Left lung (tissue), 10 donors: ENCODE measurements around the gene AXIN1. TPM values are rescaled to one million over a fixed set of nuclear protein-coding genes. Genes with fewer than 3 reads are reported as not detected.
"Not testable (repeated sequence)": the region's sequence is repeated elsewhere in the genome, so short reads cannot be mapped to it uniquely, and the experiment has no call there.

Source experiments
- ATAC-seq: fragments of 200-7000 bp; cut with Tn5 transposase; one replicate; pipeline ENCODE4 v1.9.1; 2020; ENCODE audit warnings: moderate library complexity
- DNase-seq, 4 donors: peaks; one replicate each; pipeline ENCODE4 v3.0.0-alpha.2; 2013 to 2020
- H3K27ac ChIP-seq, 2 donors: fragments of 200-600 bp; sonication (generic) in 1 of 2; one replicate each; pipeline versions ENCODE4 v1.5.0 to v1.8.0; 2020 to 2021
- H3K27me3 ChIP-seq, 2 donors: fragments of 200-600 bp; sonication (generic) in 1 of 2; one replicate each; pipeline versions ENCODE4 v1.5.0 to v1.8.0; 2020 to 2021
- H3K36me3 ChIP-seq, 2 donors: fragments of 200-600 bp; sonication (generic) in 1 of 2; one replicate each; pipeline versions ENCODE4 v1.5.0 to v1.8.0; 2020 to 2021
- H3K4me1 ChIP-seq, 2 donors: fragments of 200-600 bp; one replicate each; pipeline ENCODE4 v1.8.0; 2021
- H3K4me3 ChIP-seq, 2 donors: fragments of 200-600 bp; sonication (generic) in 1 of 2; one replicate each; pipeline versions ENCODE4 v1.5.0 to v1.8.0; 2020 to 2021; ENCODE audit warnings: mild to moderate bottlenecking in 1 of 2
- H3K9me3 ChIP-seq, 2 donors: fragments of 200-600 bp; sonication (generic) in 1 of 2; one replicate each; pipeline versions ENCODE4 v1.5.0 to v1.8.0; 2020 to 2021
- intact Hi-C, 2 donors: fragments of 100-400 bp; cut with DNase I; formaldehyde crosslinking; loops; one replicate each; pipeline versions ENCODE4 v1.11.2 to v1.14.2; 2022
- polyA plus RNA-seq, 6 donors: library from polyadenylated mRNA; unstranded; fragments of 120-200 nt; gene quantifications; one replicate each; pipeline ENCODE4 v1.2.1, GENCODE V29; 2013; ENCODE audit not compliant: insufficient read length in 6 of 6
- total RNA-seq, 2 donors: library from RNA; stranded (reverse); fragmentation: NEBNext Ultra II Directional; extraction: Animal tissue kit (Norgen Biotek cat#: 25700); gene quantifications; one replicate each; pipeline ENCODE4 v1.2.1, GENCODE V29; 2021
- TF ChIP-seq, protein P1 (sequence below), 2 donors: fragments of 200-600 bp; sonication (generic) in 1 of 2; IDR thresholded peaks; one replicate each; pipeline versions ENCODE4 v1.5.0 to v1.8.0; 2021; ENCODE audit warnings: antibody characterized with exemption in 2 of 2
- donor health status: DM: no; HTN: yes; CAD: no.
- donor health status: DM: no; HTN: no; CAD: no.

AXIN1 gene
- total and polyA plus RNA-seq, 8 donors = 14.0 to 23.4 (median 18.0) TPM

DNA sequence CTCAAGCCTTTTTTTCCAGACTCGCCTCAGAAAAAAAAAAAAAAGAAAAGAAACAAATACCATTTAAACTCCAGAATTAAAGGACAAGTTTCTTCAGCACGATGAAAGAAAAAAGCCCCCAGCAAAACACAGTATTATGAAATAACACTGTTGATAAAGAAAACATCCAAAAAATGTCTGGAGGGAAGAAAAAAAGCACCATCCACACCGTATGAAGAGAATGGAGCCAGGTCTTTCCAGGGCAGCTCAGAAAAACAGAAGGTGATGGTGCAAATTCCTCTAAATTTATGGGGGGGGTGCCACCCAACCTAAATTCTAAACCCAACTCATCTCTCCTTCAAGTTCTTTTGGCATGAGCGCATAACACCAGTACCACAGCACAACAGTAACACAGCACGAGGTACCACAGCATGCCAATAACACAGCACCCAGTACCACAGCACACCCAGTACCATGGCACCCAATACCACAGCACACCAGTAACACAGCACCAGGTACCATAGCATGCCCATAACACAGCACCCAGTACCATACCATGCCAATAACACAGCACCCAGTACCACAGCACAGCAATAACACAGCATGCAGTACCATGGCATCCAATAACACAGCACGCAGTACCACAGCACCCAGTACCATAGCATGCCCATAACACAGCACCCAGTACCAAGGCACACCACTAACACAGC lies 19.0 kb downstream of the AXIN1 start:
- no peaks in the 10 kb centered on the region for H3K9me3 ChIP-seq
- no peak for DNase-seq
- peaks cover 0 to 47% of the 10 kb centered on the region in 2 donors for H3K4me1 ChIP-seq
- H3K27ac ChIP-seq = no peak overlapping the region
- no peaks in the 10 kb centered on the region for H3K36me3 ChIP-seq
- intact Hi-C loops = no loop called here
- no peak for ATAC-seq
- no peaks in the 10 kb centered on the region for H3K27me3 ChIP-seq
- no peak overlapping the region for H3K4me3 ChIP-seq
- TF ChIP-seq, protein P1, sequence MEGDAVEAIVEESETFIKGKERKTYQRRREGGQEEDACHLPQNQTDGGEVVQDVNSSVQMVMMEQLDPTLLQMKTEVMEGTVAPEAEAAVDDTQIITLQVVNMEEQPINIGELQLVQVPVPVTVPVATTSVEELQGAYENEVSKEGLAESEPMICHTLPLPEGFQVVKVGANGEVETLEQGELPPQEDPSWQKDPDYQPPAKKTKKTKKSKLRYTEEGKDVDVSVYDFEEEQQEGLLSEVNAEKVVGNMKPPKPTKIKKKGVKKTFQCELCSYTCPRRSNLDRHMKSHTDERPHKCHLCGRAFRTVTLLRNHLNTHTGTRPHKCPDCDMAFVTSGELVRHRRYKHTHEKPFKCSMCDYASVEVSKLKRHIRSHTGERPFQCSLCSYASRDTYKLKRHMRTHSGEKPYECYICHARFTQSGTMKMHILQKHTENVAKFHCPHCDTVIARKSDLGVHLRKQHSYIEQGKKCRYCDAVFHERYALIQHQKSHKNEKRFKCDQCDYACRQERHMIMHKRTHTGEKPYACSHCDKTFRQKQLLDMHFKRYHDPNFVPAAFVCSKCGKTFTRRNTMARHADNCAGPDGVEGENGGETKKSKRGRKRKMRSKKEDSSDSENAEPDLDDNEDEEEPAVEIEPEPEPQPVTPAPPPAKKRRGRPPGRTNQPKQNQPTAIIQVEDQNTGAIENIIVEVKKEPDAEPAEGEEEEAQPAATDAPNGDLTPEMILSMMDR (IDR thresholded peaks at IDR 0.05) = no peak

DNA sequence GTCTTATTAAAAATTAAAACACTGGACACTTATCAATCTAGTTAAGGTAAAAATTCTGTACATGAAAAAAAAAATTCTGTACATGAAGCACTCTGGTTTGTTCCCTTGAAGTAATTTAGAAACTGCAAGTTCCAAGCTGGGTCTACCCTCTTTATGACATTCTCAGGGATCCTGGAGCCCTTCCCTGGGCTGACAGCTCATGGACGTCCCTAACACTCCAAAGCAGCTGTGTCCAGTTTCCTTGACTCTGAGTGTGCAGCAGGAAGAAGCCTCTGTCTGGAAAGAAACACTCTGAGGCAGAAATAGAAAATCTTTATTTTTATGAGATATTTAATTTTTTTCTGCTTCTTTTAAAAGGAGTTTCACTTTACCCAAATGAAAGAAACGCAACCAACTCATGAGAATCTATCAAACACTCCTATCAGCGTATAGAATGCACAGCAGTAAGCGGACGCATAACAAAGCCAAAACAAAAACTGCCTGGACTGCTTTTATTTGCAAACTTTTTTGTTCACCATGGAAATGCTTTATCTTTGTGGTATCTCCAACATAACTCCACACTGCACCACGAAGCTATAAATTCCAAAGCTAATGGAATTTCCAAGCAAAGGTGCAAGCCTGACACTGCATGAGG lies 21.2 kb downstream of the AXIN1 start:
- Histone ChIP-seq H3K27ac (peak overlapping the region in 1 of 2 donors; percentile 28), H3K4me1 (peaks cover 19 to 47% of the 10 kb centered on the region in 2 donors)
- intact Hi-C loops, H3K27me3 ChIP-seq, H3K36me3 ChIP-seq, H3K4me3 ChIP-seq, H3K9me3 ChIP-seq, ATAC-seq: not testable (repeated sequence)
- peak in 2 of 4 donors; percentile 81 to 89 for DNase-seq

DNA sequence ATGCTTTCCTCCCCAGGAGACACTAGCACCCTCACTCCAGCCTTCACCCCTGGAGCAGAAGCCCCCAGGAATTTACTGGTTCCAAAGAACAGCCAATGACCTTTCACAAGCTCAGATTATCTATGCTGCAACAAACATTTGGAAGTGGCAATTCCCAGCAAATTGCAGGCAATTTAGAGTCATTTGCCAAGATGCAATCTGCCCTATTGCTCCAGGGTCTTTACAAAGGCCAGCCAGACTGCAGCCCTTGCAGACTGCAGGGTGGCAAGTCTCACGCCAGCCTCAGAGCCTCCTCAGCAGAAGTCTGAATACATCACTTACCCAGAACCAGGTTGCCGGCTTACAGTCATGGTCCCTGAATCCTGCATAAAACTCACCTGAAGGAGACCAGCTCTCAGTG lies 21.8 kb downstream of the AXIN1 start:
- intact Hi-C loops = no loop called here
- H3K36me3 ChIP-seq = no peaks in the 10 kb centered on the region
- no peak for ATAC-seq
- TF ChIP-seq, protein P1 (IDR thresholded peaks at IDR 0.05) = no peak
- peaks cover 19 to 47% of the 10 kb centered on the region in 2 donors for H3K4me1 ChIP-seq
- H3K4me3 ChIP-seq = no peak overlapping the region
- DNase-seq = peak in 2 of 4 donors; percentile 3 to 30
- no peaks in the 10 kb centered on the region for H3K27me3 ChIP-seq
- H3K9me3 ChIP-seq = no peaks in the 10 kb centered on the region
- H3K27ac ChIP-seq = no peak overlapping the region

DNA sequence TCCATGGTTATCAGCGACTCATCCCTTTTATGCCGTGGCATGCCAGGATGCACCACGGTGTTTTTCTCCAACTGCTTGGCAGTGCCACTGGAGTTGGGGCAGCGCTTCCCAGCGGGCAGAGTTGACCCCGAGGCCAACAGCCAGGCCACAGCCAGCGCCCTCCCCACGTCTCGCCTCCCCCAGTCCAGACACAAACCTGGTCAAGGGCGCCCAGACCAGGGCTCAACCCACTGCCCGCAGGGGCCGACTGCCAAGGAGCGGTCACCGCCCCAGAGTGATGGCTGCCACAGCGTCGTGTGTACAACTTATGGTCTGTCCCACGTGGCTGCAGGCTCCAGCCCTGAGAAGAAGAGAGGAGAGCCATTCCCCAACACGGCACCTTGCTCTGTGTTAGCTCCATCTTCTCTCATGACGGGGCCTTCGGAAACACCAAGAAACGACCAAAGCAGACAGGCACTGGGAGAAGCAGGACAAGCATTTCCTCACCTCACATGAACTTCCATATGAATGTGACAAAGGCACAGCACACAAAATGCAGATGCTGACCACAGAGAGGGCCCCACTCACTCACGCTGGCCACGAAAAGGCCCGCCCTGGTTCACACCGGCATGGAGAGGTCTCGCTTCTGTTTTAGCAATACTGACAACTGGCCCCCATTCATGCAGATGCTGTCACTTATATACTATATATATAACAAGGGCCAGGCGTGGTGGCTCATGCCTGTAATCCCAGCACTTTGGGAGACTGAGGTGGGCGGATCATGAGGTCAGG lies 27.0 kb downstream of the AXIN1 start:
- intact Hi-C loops = no loop called here
- peak in 1 of 4 donors; percentile 80 for DNase-seq
- no peaks in the 10 kb centered on the region for H3K27me3 ChIP-seq
- H3K4me1 ChIP-seq = peaks cover 19 to 52% of the 10 kb centered on the region in 2 donors
- no peaks in the 10 kb centered on the region for H3K36me3 ChIP-seq
- no peak for ATAC-seq
- peak overlapping the region in 1 of 2 donors; percentile 15 for H3K4me3 ChIP-seq
- no peaks in the 10 kb centered on the region for H3K9me3 ChIP-seq
- peak overlapping the region in 1 of 2 donors; percentile 72 for H3K27ac ChIP-seq
- TF ChIP-seq, protein P1 (IDR thresholded peaks at IDR 0.05) = no peak

DNA sequence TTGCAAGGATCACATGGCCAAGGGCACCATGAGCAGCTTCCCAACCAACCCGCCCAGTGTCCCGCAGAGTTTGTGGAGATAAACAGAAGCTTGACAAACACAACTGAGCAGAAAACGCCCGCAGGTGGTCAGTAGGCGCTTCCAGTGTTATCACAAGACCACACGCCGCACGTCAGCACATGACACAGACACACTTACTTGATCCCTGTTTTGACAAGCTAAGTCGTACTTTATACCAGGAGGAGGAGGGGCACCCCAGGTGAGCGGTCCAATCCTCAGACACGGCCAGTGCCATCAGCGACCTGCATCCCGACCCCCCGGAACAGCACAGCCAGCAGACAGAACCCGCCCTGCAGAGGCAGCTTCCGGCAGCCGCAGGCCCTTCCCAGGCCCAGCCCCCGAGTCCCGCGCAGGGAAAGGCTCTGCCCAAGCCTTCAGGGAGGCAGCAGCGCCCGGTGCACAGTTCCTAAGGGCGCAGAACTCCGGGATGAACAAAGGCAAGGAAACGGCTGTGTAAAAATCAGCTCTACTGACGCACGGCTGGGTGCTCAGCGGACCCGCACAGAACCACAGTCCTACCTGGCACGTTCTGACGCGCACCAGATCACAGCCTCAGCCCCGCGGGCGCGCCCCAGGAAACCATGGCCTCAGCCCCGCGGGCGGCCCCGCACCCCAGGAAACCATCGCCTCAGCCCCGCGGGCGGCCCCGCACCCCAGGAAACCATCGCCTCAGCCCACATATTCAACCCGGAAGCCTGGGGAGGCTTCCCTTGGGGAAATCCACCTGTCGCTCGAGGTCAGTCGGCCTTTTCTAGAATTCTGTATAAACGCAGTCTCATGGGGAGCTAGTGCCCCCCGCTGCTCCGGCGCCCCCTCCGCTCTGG lies 27.8 kb downstream of the AXIN1 start:
- TF ChIP-seq, protein P1 (IDR thresholded peaks at IDR 0.05) = no peak
- Histone ChIP-seq H3K27ac (peak overlapping the region in 1 of 2 donors; percentile 72), H3K9me3 (no peaks in the 10 kb centered on the region), H3K4me1 (peaks cover 19 to 52% of the 10 kb centered on the region in 2 donors), H3K36me3 (no peaks in the 10 kb centered on the region), H3K27me3 (no peaks in the 10 kb centered on the region), H3K4me3 (peak overlapping the region in 1 of 2 donors; percentile 15)
- ATAC-seq (no peak), DNase-seq (no peak)
- intact Hi-C loops = no loop called here
